K562 (cell line): ENCODE data around the gene ALOX12. TPM values are rescaled to one million over a fixed set of nuclear protein-coding genes. Genes with fewer than 3 reads are reported as not detected.

Experiments used
- ATAC-seq: fragments of 200-7000 bp; cut with Tn5 transposase; 3 replicates; pipeline ENCODE4 v1.9.1; 2020; ENCODE audit warnings: moderate library complexity
- BruUV-seq: library from RNA; stranded (reverse); fragments of 400-500 nt; replicated peaks from 2 replicates; lab custom pipeline; 2021; lab: Mats Ljungman, UMichigan
- CTCF ChIA-PET: fragments of 300-600 bp; formaldehyde crosslinking; extraction: SDS; loops from one replicate; lab custom pipeline; 2021; ENCODE audit warnings: low intra/inter-chr PET ratio; lab: Yijun Ruan, JAX
- POLR2A ChIA-PET: fragments of 300-600, 350-650 bp; sonication (Branson Sonifier 250); formaldehyde crosslinking; extraction: SDS; loops from one replicate; lab custom pipeline; 2021; ENCODE audit warnings: antibody characterized with exemption, inconsistent platforms; lab: Yijun Ruan, JAX
- DNase-seq, 4 experiments: peaks; one replicate each; pipeline versions ENCODE4 v3.0.0 to v3.0.0-alpha.2; 2011 to 2018; ENCODE audit warnings: low spot score in 3 of 4, mixed read lengths in 3 of 4; ENCODE audit errors: extremely low read depth in 1 of 4
- FAIRE-seq: peaks from 2 replicates; lab custom pipeline; 2011; peaks lifted over from hg19 to GRCh38; lab: Jason Lieb, UNC
- H2AFZ ChIP-seq: 2 replicates; pipeline ENCODE4 v1.6.0; 2011; ENCODE audit warnings: low read depth, low read length, control low read depth, inconsistent platforms
- H3K27ac ChIP-seq: fragments of 200-600 bp; 3 replicates; pipeline ENCODE4 v1.8.0; 2011; ENCODE audit warnings: low read depth, mild to moderate bottlenecking, control low read depth, inconsistent platforms, low read length, moderate library complexity, mixed read lengths; ENCODE audit errors: extremely low read depth
- H3K27me3 ChIP-seq, 2 experiments: fragments of 300-600 bp in 1 of 2; 2 replicates in 1 of 2; 3 replicates in 1 of 2; pipeline versions ENCODE4 v1.6.0 to v1.8.0; 2011; ENCODE audit warnings: inconsistent platforms in 2 of 2, low read length in 2 of 2, mild to moderate bottlenecking in 1 of 2, mixed read lengths in 1 of 2, moderate library complexity in 1 of 2; ENCODE audit not compliant: control insufficient read depth in 2 of 2, insufficient read depth in 2 of 2
- H3K36me3 ChIP-seq: fragments of 300-600 bp; 3 replicates; pipeline ENCODE4 v1.8.0; 2011; ENCODE audit warnings: mild to moderate bottlenecking, low read length, inconsistent platforms; ENCODE audit not compliant: control insufficient read depth, insufficient read depth
- H3K4me1 ChIP-seq, 2 experiments: fragments of 200-600 bp in 1 of 2; replicated peaks in 1 of 2; 2 replicates in 1 of 2; 3 replicates in 1 of 2; pipeline versions ENCODE4 v1.5.1 to v1.8.0; 2011; ENCODE audit warnings: inconsistent platforms in 2 of 2, low read length in 2 of 2, mild to moderate bottlenecking in 1 of 2, mixed read lengths in 1 of 2, moderate library complexity in 1 of 2; ENCODE audit not compliant: control insufficient read depth in 2 of 2, insufficient read depth in 2 of 2
- H3K4me2 ChIP-seq: 2 replicates; pipeline ENCODE4 v1.6.1; 2011; ENCODE audit warnings: low read length, control low read depth, inconsistent platforms, mixed read lengths; ENCODE audit not compliant: insufficient read depth
- H3K4me3 ChIP-seq: fragments of 200-600 bp; sonication (generic), shearing (Covaris generic); 2 replicates; pipeline ENCODE4 v1.5.1; 2016; ENCODE audit warnings: control low read depth, inconsistent platforms
- H3K79me2 ChIP-seq: fragments of 200-600 bp; 3 replicates; pipeline ENCODE4 v1.8.0; 2011; ENCODE audit warnings: low read length, inconsistent platforms; ENCODE audit not compliant: control insufficient read depth, insufficient read depth
- H3K9ac ChIP-seq, 2 experiments: 2 replicates each; pipeline versions ENCODE4 v1.6.0 to v1.6.1; 2011; ENCODE audit warnings: low read depth in 2 of 2, low read length in 2 of 2, control low read depth in 1 of 2, inconsistent platforms in 1 of 2, mild to moderate bottlenecking in 1 of 2, mixed read lengths in 1 of 2; ENCODE audit not compliant: insufficient read depth in 1 of 2
- H3K9me1 ChIP-seq: one replicate; pipeline ENCODE4 v1.6.0; 2011; ENCODE audit warnings: inconsistent platforms, mild to moderate bottlenecking, low read length, moderate library complexity; ENCODE audit not compliant: control insufficient read depth, insufficient read depth
- H3K9me3 ChIP-seq: replicated peaks from 2 replicates; pipeline ENCODE4 v1.5.1; 2011; ENCODE audit warnings: low read depth, low read length, inconsistent platforms; ENCODE audit not compliant: control insufficient read depth, insufficient read depth
- H4K20me1 ChIP-seq: replicated peaks from 2 replicates; pipeline ENCODE4 v1.6.1; 2011; ENCODE audit warnings: low read length, inconsistent platforms, mixed read lengths; ENCODE audit not compliant: control insufficient read depth, insufficient read depth
- ELK1 ChIP-seq: sonication (generic); formaldehyde crosslinking; IDR thresholded peaks from 2 replicates; pipeline ENCODE4 v1.8.1; 2022; ENCODE audit warnings: missing genetic modification reagents
- HDAC8 ChIP-seq: fragments of 450-650 bp; IDR thresholded peaks from 2 replicates; pipeline ENCODE4 v1.6.1; 2016; ENCODE audit warnings: mild to moderate bottlenecking, missing genetic modification characterization, moderate library complexity, missing compliant biosample characterization
- NCOA6 ChIP-seq: fragments of 450-650 bp; IDR thresholded peaks from 2 replicates; pipeline ENCODE4 v1.6.1; 2017; ENCODE audit warnings: mild to moderate bottlenecking
- OTX1 ChIP-seq: fragments of 450-650 bp; formaldehyde crosslinking; IDR thresholded peaks from 2 replicates; pipeline ENCODE4 v1.4.0; 2022; ENCODE audit warnings: mild to moderate bottlenecking
- POLR2G ChIP-seq: fragments of 200-400 bp; formaldehyde crosslinking; IDR thresholded peaks from 2 replicates; pipeline ENCODE4 v1.6.1; 2017; ENCODE audit warnings: low read depth, mild to moderate bottlenecking, antibody characterized with exemption, low read length, moderate library complexity
- WGBS: fragments of 100-300 bp; shearing (Covaris generic); methylation state at CpG from one replicate; pipeline ENCODE4 v1.1.6; 2016; ENCODE audit warnings: low coverage, mixed read lengths; ENCODE audit not compliant: insufficient coverage; ENCODE audit errors: missing lambda C conversion rate; 5-methylcytosine and 5-hydroxymethylcytosine counted together
- in situ Hi-C: fragments of 300-500 bp; cut with MboI; formaldehyde crosslinking; loops from 4 replicates; pipeline ENCODE4 v1.15.0; 2018; ENCODE audit warnings: inconsistent platforms, mixed read lengths
- intact Hi-C: fragments of 100-400 bp; cut with micrococcal nuclease; formaldehyde crosslinking; loops from 2 replicates; pipeline ENCODE4 v1.14.2; 2022
- polyA plus RNA-seq, 8 experiments: library from polyadenylated mRNA; depleted of rRNA in 4 of 8; stranded (reverse) in 5 of 8; unstranded in 3 of 8; fragments of >200 nt; fragmentation: Nextera tagmentation in 2 of 8; fragmentation: Illumina TruSeq in 1 of 8; extraction: Ambion mirVana in 2 of 8; extraction: Trizol in 1 of 8; gene quantifications; 2 replicates each; pipeline versions ENCODE4 v1.2.1 to v1.2.3, GENCODE V29; 2011 to 2014; ENCODE audit warnings: inconsistent platforms in 1 of 8, missing spikeins in 1 of 8
- total RNA-seq, 7 experiments: library from RNA; depleted of rRNA in 6 of 7; stranded (reverse); fragments of >200 nt in 6 of 7; fragmentation: Illumina TruSeq in 2 of 7; extraction: Trizol in 2 of 7; gene quantifications; 2 replicates each; pipeline versions ENCODE4 v1.2.1 to v1.2.3, GENCODE V29; 2011 to 2021; ENCODE audit warnings: low replicate concordance in 1 of 7
- TF ChIP-seq, protein P1 (sequence below): fragments of 250-450 bp; sonication (Bioruptor Pico); IDR thresholded peaks from 2 replicates; pipeline ENCODE4 v1.8.0; 2022; ENCODE audit warnings: inconsistent platforms

Gene ALOX12
- total and polyA plus RNA-seq, 9 of the 15 experiments (the other 6 are each of a cell fraction or from before 2014, with no cell fraction given): 0.09 to 1.1 (median 0.47) TPM; not detected in 1

- TF ChIP-seq ELK1 (CRISPR knock-in tag) (no peak), NCOA6 (0 out of 2 replicates have a peak, but pooled peaks have one; percentile 31), OTX1 (no peak), HDAC8 (tag) (no peak), POLR2G (0 out of 2 replicates have a peak, but pooled peaks have one; percentile 4)
- TF ChIP-seq, protein P1, sequence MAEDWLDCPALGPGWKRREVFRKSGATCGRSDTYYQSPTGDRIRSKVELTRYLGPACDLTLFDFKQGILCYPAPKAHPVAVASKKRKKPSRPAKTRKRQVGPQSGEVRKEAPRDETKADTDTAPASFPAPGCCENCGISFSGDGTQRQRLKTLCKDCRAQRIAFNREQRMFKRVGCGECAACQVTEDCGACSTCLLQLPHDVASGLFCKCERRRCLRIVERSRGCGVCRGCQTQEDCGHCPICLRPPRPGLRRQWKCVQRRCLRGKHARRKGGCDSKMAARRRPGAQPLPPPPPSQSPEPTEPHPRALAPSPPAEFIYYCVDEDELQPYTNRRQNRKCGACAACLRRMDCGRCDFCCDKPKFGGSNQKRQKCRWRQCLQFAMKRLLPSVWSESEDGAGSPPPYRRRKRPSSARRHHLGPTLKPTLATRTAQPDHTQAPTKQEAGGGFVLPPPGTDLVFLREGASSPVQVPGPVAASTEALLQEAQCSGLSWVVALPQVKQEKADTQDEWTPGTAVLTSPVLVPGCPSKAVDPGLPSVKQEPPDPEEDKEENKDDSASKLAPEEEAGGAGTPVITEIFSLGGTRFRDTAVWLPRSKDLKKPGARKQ (CRISPR knock-in tag): peak; percentile 89
- intact Hi-C loops: loop anchor here (5.0 kb wide), 1 partner anchor 266 kb away; the partner anchor contains the start of gene XAF1
- Histone ChIP-seq H3K4me3 (peak within 1 kb of the TSS; percentile 24), H3K4me1 (peaks cover 25 to 64% of the 10 kb centered on the region in 2 experiments), H3K36me3 (peaks cover 10% of the 10 kb centered on the region; the same call in 2 of the 3 replicates), H3K79me2 (peaks cover 16% of the 10 kb centered on the region), H3K9me1 (no peaks in the 10 kb centered on the region), H3K9me3 (no peaks in the 10 kb centered on the region), H2AFZ (peak within 1 kb of the TSS; percentile 94), H3K27ac (peak within 1 kb of the TSS; percentile 62), H3K27me3 (no peaks in the 10 kb centered on the region), H3K4me2 (peak within 1 kb of the TSS; percentile 68), H4K20me1 (no peaks in the 10 kb centered on the region), H3K9ac (peak within 1 kb of the TSS; percentile 65 to 83)
- CTCF ChIA-PET: interaction anchor here (2.0 kb wide), 1 partner anchor 179 kb away, joined by 4 read pairs; no protein-coding TSS in a partner anchor
- WGBS: 81% methylated on average over 8 of the region's 47 CpGs
- in situ Hi-C loops: no loop called here
- no peak for DNase-seq
- FAIRE-seq: no peak
- POLR2A ChIA-PET: interaction anchor here (1.0 kb wide), 1 partner anchor 13 kb away, joined by 4 read pairs; the partner anchor contains the start of gene SLC16A13
- no TSS peak for BruUV-seq
- no peak for ATAC-seq
Measured at GRCh38 chr17:7022781-7023571, 27.1 kb downstream of the ALOX12 start, which contains the start of gene BCL6B. BCL6B (plus strand) TSS chr17:7023050; CDS start chr17:7023672, 622 bp downstream.
